CD4-positive, alpha-beta T cell treated with Interleukin-10 for 1 hour (primary cell): Measurements from ENCODE around the gene ADAMTS13.
"Not testable (repeated sequence)": the region's sequence is repeated elsewhere in the genome, so short reads cannot be mapped to it uniquely, and the experiment has no call there.

Experiments used
- DNase-seq: peaks from one replicate; pipeline ENCODE4 v3.0.0-alpha.2; 2020

The ADAMTS13 gene

DNA sequence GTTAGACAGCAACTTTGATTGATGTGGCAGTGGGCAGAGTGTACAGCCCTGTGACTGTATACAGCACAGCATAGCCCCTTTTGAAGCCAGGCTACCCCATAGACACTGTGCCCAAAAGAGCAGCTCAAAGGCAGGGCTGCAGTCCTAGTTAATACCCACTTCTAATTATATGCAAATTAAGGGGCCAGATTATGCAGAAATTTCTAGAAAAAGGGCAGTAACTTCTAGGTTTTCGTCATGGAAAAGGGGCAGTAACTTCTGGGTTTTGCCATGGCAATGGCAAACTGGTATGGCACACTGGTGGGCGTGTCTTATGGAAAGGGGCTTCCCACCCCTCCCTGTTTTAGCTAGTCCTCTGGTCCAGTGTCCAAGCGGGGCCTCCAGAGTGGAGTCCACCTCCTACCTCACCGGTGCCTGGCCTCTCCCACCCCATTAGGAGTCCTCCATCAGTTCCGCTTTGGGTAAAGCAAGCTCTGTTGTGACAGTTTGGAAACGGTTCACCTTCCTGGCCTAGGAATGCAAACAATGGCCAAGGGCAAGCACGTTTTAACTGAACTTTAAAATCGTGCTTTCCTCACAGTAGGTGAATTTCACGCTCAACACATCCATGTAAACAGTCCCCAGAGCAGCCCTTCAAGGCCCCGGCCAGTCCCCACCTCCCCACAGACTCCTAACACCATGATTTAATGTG, 5.6 kb downstream of the ADAMTS13 start:
- DNase-seq = no peak

DNA sequence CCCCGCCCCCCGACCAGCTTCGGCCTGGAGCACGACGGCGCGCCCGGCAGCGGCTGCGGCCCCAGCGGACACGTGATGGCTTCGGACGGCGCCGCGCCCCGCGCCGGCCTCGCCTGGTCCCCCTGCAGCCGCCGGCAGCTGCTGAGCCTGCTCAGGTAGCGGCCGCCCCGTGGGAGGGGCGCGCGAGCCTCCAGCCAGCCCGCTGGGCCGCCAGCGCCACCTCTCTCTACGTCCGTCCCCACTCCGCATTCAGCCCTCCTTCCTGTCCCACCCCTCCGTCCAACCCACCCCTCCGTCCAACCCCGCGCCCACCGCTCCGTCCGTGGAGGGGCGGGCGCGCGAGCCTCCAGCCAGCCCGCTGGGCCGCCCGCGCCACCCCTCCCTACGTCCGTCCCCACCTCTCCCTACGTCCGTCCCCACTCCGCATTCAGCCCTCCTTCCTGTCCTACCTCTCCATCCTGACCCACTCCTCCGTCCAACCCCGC, 6.5 kb downstream of the ADAMTS13 start:
- no peak for DNase-seq

DNA sequence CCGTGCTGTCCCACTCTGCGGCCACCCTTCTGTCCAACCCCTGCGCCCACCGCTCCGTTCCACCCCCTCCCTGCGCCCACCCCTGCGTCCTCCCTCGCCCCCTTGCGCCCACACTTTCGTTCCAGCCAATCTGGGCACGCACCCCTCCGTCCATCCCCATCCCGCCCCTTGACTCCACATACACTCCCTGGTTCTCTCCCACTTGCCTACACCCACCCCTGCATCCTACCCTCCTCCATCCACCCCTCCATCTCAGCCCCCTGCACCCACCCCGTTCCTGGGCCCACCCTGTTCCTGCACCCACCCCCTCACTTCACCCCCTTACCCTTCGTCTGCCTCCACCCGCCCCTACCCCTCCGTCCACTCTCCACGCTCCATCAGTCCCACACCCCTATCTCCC, 7.0 kb downstream of the ADAMTS13 start:
- DNase-seq = no peak

DNA sequence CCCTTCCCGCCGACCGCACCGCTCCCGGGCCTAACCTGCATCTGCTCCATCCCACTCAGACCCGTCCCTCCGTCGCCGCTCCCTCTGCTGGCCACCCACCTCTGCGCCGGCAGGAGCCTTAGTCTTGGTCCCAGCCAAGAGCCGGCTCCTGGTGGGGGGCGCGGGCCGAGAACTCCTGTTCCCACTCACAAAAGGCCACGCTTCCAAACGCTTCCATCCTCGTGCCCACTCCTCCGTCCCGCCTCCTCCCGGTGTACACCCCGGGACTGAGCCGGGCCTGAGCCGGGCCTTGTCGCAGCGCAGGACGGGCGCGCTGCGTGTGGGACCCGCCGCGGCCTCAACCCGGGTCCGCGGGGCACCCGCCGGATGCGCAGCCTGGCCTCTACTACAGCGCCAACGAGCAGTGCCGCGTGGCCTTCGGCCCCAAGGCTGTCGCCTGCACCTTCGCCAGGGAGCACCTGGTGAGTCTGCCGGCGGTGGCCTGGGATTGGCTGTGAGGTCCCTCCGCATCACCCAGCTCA, 7.5 kb downstream of the ADAMTS13 start:
- no peak for DNase-seq

DNA sequence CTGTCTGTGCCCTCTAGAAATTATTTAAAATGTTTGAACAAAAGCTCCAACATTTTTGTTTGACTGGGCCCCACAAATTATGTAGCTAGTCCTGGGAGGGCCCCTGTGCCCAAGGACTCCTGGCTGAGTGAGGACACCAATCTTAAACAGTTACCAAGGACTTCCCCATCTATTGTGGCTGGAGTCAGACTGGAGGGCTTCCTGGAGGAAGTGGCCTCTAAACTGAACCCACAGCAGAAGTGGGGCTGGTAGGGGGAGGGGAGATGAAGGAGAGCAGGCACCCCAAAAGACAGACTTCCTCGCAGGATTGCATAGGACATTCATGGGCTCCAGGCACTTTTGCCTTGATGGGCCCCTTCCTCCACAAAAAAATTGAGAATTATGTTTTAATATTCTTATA, 8.1 kb downstream of the ADAMTS13 start:
- no peak for DNase-seq

DNA sequence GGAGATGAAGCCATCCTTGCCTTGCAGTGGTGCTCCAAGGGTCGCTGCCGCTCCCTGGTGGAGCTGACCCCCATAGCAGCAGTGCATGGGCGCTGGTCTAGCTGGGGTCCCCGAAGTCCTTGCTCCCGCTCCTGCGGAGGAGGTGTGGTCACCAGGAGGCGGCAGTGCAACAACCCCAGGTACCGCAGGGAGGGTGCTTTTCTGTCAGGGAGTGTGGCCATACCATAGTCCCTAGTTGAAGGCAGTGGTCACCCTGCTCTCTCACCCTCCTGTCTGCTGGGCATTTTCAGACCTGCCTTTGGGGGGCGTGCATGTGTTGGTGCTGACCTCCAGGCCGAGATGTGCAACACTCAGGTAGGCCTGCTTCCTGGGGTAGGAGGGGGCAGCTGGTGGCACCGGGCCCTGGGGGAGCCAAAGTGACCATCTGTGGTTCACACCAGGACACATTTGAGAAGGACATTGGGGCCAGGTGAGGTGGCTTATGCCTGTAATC, 11.2 kb downstream of the ADAMTS13 start:
- DNase-seq = no peak

DNA sequence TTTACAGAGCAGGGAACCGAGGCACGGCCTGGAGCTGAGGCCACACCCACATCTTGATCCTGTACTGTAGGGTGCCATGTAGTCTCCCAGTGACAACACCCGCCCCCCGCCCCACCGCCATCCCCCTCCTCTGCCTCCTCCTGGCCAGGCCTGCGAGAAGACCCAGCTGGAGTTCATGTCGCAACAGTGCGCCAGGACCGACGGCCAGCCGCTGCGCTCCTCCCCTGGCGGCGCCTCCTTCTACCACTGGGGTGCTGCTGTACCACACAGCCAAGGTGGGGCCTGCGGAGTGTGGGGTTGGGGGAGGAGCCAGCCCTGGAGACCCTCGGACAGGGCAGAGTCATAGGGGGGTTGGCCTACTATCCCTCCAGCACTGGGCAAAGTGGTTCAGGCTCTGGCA, 14.5 kb downstream of the ADAMTS13 start:
- no peak for DNase-seq

DNA sequence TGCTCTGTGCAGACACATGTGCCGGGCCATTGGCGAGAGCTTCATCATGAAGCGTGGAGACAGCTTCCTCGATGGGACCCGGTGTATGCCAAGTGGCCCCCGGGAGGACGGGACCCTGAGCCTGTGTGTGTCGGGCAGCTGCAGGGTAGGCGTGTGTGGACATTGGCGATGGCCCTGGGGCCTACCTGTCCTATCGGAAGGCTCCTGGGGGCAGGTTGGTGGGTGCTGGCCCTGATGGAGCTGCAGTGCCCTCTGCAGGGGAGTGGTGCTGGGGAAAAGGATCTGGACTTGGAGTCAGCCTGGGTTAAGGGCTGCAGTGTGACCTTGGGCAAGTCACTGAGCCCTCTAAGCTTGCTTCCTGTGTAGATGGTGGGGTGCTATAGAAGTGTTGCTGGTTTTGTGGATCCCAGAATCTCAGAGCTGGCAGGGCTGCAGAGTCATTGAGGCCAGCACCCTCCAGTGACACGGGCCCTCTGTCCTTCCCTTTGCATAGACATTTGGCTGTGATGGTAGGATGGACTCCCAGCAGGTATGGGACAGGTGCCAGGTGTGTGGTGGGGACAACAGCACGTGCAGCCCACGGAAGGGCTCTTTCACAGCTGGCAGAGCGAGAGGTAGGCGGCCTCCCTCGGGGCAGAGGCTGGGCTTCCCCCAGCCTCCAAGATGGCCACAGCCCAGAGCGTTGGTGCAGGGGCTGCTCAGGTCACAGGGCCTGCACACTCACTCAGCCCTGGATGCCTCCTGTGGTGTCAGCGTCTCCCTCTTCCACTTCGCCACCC, 15.8 kb downstream of the ADAMTS13 start:
- no peak for DNase-seq

DNA sequence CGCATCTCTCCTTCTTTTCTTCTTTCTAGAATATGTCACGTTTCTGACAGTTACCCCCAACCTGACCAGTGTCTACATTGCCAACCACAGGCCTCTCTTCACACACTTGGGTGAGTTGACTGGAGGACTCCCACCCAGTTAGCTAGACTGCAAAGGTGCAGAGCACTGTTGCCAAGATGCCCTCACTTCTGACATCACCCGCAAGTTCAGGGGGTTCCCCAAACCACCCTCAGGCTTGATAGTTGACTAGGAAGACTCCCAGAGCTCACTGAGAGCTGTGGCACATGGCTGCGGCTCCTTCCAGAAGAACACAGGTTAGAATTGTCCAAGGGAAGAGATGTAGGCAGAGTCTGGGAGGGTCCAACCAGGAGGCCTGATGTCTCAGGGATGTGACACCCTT, 17.2 kb downstream of the ADAMTS13 start:
- no peak for DNase-seq

DNA sequence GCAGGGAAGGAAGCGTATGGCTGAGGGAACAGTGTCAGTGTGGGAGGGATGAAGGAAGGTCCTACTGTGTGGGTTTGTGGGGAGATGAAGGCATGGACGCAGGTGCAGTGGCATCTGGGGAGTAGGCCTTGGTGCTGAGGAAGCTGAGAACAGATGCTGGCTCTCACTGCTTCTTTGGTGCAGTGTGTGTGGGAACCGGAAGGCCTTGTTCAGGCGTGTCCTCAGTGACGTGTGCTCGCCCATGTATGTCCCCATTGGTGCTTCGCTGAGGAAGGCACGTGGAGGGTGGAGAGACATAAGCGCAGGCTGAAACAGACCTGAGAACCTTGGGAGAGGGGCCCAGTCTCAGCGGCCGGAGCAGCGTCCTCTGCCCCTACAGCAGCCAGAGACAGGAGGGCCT, 18.7 kb downstream of the ADAMTS13 start:
- DNase-seq = no peak

DNA sequence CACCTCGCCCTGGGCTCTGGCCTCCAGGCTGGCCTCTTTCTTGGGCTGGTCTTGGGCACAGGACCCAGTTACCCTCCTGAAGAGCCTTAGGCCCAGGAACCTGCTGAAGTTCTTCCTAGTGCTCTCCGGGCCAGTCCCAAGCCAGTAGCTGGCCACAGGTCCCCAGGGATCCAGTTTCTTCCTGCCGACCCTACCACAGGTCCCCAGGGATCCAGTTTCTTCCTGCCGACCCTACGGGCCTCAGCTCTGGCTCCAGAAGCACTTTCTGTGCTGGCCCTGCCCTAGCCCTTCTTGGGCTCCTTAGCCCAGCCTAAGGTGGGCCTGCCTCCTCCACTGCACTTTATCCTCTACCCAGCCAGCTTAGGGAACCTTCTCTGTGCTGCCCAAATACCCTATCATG, 19.4 kb downstream of the ADAMTS13 start:
- DNase-seq = no peak

DNA sequence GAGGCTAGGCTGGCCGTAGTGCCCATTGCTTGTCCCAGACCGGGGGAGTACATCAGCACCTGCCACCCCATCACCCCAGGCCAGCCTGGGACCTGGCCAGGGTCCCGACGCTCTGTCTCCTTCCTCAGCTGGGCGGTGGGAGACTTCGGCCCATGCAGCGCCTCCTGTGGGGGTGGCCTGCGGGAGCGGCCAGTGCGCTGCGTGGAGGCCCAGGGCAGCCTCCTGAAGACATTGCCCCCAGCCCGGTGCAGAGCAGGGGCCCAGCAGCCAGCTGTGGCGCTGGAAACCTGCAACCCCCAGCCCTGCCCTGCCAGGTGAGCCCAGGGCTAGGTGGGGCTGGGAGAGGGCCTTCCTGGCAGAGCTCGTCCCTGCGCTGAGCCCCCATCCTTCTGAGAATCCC, 21.1 kb downstream of the ADAMTS13 start:
- DNase-seq = no peak

DNA sequence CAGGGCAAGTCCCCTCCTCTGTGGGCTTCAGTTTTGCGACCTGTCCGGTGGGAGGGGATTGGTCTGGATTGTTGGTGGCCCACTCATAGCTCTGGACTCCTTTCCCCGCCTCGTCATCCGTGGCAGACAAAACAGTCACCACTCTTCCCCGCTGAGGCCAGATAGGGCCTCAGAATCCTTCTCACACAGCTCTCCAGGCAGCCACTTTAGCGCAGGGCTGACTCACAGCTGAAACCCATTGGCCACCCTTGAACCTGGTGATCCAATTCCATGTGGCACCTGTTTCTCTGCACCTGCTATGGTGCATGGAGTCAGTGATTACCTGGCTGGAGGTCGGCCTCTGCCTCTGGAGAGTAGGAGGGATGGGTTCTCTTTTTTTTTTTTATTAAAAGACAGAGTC, 21.8 kb downstream of the ADAMTS13 start:
- DNase-seq = no peak

DNA sequence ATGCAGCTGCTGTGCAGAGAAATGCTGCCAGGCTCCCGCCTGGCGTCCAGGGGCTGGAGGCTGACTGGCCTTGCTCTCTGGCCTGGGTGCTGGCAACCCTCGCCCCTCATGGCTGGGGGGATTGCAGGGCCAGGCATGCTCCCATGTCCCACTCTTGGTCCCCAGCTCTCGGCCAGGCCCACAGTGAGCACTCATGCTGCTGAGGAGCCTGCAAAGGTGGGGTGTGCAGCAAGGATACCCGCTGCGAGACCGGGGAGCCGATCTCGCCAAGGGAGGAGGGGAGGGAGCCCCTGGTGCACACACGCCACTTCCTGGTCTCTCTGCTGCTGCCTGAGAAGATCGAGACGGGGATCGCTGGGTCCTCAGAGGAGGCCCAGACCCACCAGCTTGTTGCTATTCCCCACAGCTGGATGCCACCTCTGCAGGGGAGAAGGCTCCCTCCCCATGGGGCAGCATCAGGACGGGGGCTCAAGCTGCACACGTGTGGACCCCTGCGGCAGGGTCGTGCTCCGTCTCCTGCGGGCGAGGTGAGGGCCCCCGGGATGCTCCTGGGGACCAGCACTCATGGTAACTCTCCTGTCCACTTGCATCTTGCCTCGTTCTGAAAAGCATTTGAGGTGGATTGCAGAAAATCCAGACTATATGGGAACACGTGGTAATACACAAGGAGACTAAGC, 23.3 kb downstream of the ADAMTS13 start:
- no peak for DNase-seq

DNA sequence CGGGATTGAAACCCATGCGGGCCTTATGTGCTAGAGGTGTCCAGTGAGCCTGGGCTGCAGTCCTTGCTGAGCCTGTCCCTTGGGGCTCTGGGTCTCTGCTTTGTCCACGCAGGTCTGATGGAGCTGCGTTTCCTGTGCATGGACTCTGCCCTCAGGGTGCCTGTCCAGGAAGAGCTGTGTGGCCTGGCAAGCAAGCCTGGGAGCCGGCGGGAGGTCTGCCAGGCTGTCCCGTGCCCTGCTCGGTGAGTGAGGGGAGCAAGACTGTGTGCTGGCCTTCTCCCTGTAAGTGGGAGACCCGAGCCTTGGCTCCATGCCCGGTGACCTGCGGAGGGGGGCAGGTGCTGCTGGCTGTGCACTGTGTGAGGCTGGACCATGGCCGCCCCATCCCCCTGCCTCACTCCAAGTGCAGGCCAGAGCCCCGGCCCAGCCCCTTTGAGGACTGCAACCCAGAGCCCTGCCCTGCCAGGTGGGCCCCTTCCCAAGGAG, 26.4 kb downstream of the ADAMTS13 start:
- no peak for DNase-seq

DNA sequence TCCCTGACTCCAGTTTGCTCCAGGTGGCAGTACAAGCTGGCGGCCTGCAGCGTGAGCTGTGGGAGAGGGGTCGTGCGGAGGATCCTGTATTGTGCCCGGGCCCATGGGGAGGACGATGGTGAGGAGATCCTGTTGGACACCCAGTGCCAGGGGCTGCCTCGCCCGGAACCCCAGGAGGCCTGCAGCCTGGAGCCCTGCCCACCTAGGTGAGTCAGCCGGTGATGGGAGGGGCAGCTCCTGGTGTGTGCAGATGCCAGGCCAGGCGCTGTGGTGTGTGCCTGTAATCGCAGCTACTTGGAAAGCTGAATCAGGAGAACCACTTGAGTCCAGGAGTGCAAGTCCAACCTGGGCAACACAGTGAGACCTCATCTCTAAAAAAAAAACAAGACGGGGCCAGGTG, 27.6 kb downstream of the ADAMTS13 start:
- DNase-seq = no peak

DNA sequence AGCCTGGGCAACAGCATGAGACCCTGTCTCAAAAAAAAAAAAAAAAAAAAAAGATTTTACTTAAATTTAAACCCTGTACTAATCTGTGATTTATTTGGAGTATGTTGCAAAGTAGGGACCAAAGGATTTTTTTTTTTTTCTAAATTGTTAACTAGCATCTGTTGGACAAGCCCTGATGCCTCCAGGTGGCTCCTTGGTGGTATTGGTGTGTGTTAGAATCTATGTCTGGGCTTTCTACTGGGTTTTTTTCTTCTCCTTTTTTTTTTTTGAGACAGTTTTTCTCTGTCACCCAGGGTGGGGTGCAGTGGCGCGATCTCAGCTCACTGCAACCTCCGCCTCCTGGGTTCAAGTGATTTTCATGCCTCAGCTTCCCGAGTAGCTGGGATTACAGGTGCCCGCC, 29.7 kb downstream of the ADAMTS13 start:
- DNase-seq = not testable (repeated sequence)

DNA sequence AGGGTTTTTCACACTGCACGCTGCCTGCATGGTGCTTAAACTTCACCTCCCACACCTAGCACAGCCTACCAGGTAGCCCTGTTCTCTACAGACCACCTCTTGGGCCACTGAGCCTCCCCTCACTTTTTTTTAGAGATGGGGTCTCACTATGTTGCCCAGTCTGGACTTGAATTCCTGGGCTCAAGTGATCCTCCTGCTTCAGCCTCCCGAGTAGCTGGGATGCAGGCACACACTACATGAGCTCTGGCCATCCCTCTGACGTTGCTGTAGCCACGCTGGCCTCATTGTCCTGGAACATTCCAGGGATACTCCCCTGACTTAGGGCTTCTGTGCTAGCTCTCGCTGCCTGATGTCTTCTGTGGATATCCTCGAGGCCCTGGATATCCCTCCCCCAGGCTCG, 30.4 kb downstream of the ADAMTS13 start:
- DNase-seq = no peak

DNA sequence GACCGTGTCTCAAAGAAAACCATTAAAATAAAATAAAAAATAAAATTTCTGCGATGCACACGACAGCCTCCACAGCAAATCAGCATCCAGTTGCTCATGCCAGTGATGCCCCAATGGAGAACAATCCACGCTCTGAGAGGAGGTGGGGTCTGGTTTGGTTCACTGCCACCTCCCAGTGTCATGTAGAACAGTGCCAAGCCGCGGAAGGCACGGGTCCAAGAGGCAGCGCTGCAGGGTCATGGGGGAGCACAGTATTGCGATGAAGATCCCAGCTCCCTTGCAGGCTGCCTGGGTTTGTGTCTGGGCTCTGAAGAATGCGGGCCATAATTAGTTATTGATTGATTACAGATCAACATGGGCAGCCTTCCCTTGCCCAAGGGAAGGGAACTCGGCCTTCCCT, 31.5 kb downstream of the ADAMTS13 start:
- no peak for DNase-seq

DNA sequence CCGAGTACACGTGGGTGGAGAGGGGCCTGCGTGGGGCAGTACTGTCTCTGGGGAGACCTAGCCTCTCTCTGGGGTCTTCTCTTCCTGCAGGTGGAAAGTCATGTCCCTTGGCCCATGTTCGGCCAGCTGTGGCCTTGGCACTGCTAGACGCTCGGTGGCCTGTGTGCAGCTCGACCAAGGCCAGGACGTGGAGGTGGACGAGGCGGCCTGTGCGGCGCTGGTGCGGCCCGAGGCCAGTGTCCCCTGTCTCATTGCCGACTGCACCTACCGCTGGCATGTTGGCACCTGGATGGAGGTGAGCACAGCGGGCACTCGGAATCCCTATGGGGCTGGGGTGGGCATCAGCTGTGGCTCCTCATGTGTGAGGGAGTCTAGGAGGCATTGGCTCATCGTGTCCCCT, 32.2 kb downstream of the ADAMTS13 start:
- no peak for DNase-seq

DNA sequence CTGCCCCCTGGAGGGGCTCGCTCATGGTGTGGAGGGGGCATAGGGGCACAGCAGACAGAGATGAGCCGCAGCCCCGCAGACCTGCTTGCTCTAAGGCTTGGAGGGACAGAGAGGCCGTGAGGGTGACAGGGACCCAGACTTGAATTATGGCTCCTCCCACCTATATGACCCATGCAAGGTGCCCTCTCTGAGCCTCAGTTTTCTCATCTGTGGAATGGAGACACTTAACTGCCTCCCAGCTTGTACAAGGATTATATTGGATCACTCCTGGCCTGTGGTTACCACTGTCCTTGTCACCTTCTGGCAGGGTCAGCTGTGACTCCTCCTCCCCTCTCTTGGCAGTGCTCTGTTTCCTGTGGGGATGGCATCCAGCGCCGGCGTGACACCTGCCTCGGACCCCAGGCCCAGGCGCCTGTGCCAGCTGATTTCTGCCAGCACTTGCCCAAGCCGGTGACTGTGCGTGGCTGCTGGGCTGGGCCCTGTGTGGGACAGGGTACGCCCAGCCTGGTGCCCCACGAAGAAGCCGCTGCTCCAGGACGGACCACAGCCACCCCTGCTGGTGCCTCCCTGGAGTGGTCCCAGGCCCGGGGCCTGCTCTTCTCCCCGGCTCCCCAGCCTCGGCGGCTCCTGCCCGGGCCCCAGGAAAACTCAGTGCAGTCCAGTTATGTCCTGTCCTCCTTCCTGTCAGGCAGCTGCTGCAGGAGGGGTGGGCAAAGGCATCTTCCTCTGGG, 32.9 kb downstream of the ADAMTS13 start:
- DNase-seq = no peak

DNA sequence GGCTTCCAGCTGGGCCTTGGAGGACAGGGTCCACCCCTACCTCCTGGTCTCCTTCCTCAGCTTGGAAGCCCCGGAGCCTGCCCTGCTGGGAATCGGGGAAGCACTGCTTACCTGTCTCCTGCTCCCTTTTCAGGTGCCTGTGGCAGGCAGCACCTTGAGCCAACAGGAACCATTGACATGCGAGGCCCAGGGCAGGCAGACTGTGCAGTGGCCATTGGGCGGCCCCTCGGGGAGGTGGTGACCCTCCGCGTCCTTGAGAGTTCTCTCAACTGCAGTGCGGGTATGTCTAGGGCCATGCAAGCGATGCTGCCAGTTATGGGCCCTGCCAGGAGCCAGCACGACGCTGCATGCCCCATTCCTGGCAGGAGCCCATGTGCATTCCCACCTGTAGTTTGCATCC, 33.8 kb downstream of the ADAMTS13 start:
- DNase-seq = no peak

DNA sequence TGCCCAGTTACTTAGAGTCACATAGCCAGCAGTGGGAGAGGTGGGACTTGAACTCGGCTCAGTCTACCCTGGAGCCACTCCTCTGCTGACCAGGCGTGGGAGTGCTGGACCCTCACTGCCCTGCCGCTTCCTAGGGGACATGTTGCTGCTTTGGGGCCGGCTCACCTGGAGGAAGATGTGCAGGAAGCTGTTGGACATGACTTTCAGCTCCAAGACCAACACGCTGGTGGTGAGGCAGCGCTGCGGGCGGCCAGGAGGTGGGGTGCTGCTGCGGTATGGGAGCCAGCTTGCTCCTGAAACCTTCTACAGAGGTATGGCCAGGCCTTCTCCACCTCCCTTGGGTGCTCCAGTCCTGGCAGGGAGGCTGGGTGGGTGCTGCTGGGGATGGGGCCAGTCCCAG, 34.2 kb downstream of the ADAMTS13 start:
- no peak for DNase-seq
